Activated T-cell treated with anti-CD3 and anti-CD28 coated beads, Interleukin-2, amount 50 U/mL, for 24 hours (primary cell): Measurements from ENCODE around the gene PEMT.

ENCODE experiments used
- DNase-seq: peaks from one replicate; pipeline ENCODE4 v3.0.0-alpha.2; 2020
- H3K27ac Mint-ChIP-seq: 2 replicates; pipeline ENCODE4 v1.8.0; 2020; ENCODE audit warnings: mild to moderate bottlenecking, mixed read lengths
- H3K27me3 Mint-ChIP-seq: 2 replicates; pipeline ENCODE4 v1.8.0; 2020; ENCODE audit warnings: mixed read lengths
- H3K36me3 Mint-ChIP-seq: 2 replicates; pipeline ENCODE4 v1.8.0; 2020; ENCODE audit warnings: low read depth, mixed read lengths
- H3K4me1 Mint-ChIP-seq: 2 replicates; pipeline ENCODE4 v1.8.0; 2020; ENCODE audit warnings: low read depth, mixed read lengths
- H3K4me3 Mint-ChIP-seq: 2 replicates; pipeline ENCODE4 v1.8.0; 2020; ENCODE audit warnings: mild to moderate bottlenecking, moderate library complexity, mixed read lengths
- H3K9me3 Mint-ChIP-seq: 2 replicates; pipeline ENCODE4 v1.8.0; 2020; ENCODE audit warnings: mixed read lengths

The PEMT gene

GRCh38 chr17:17621254-17621653, 29.7 kb upstream of the PEMT start:
- no peak for DNase-seq
- Mint-ChIP-seq H3K27me3 (no peaks in the 10 kb centered on the region), H3K27ac (no peak overlapping the region), H3K9me3 (no peaks in the 10 kb centered on the region), H3K4me1 (no peaks in the 10 kb centered on the region), H3K36me3 (no peaks in the 10 kb centered on the region), H3K4me3 (no peak overlapping the region)

- Mint-ChIP-seq H3K4me3 (no peak overlapping the region), H3K27me3 (no peaks in the 10 kb centered on the region)
- no peak for DNase-seq
These were observed 22.2 kb upstream of the PEMT start for GRCh38 chr17:17613708-17614114.

GRCh38 chr17:17612085-17613022, 20.8 kb upstream of the PEMT start:
- no peak for DNase-seq
- H3K4me1 Mint-ChIP-seq, result no peaks in the 10 kb centered on the region
- peaks cover 2% of the 10 kb centered on the region for H3K9me3 Mint-ChIP-seq
- no peak overlapping the region for H3K4me3 Mint-ChIP-seq
- no peak overlapping the region for H3K27ac Mint-ChIP-seq
- no peaks in the 10 kb centered on the region for H3K27me3 Mint-ChIP-seq
- no peaks in the 10 kb centered on the region for H3K36me3 Mint-ChIP-seq

More at GRCh38 chr17:17613708-17614114, 22.2 kb upstream of the PEMT start:
- no peaks in the 10 kb centered on the region for H3K4me1 Mint-ChIP-seq
- no peak overlapping the region for H3K27ac Mint-ChIP-seq
- no peaks in the 10 kb centered on the region for H3K36me3 Mint-ChIP-seq
- H3K9me3 Mint-ChIP-seq, result peaks cover 2% of the 10 kb centered on the region

GRCh38 chr17:17609121-17609520, 17.6 kb upstream of the PEMT start:
- Mint-ChIP-seq H3K36me3 (no peaks in the 10 kb centered on the region), H3K4me1 (no peaks in the 10 kb centered on the region), H3K9me3 (peaks cover 2% of the 10 kb centered on the region), H3K27ac (no peak overlapping the region), H3K27me3 (no peaks in the 10 kb centered on the region), H3K4me3 (no peak overlapping the region)
- no peak for DNase-seq

- Mint-ChIP-seq H3K4me3 (no peak overlapping the region), H3K27ac (no peak overlapping the region), H3K4me1 (no peaks in the 10 kb centered on the region), H3K9me3 (no peaks in the 10 kb centered on the region), H3K27me3 (no peaks in the 10 kb centered on the region), H3K36me3 (no peaks in the 10 kb centered on the region)
- no peak for DNase-seq
These were observed 15.0 kb upstream of the PEMT start for GRCh38 chr17:17606416-17607000.

GRCh38 chr17:17605729-17606088, 14.2 kb upstream of the PEMT start:
- Mint-ChIP-seq H3K36me3 (no peaks in the 10 kb centered on the region), H3K27me3 (no peaks in the 10 kb centered on the region), H3K4me3 (no peak overlapping the region), H3K4me1 (no peaks in the 10 kb centered on the region), H3K9me3 (no peaks in the 10 kb centered on the region), H3K27ac (no peak overlapping the region)
- DNase-seq, result no peak

- H3K4me1 Mint-ChIP-seq, result no peaks in the 10 kb centered on the region
- no peak overlapping the region for H3K4me3 Mint-ChIP-seq
- H3K36me3 Mint-ChIP-seq, result no peaks in the 10 kb centered on the region
- no peak for DNase-seq
- H3K9me3 Mint-ChIP-seq, result no peaks in the 10 kb centered on the region
- H3K27ac Mint-ChIP-seq, result no peak overlapping the region
- no peaks in the 10 kb centered on the region for H3K27me3 Mint-ChIP-seq
These were observed 13.7 kb upstream of the PEMT start for GRCh38 chr17:17605083-17605728.

- H3K27me3 Mint-ChIP-seq, result no peaks in the 10 kb centered on the region
- no peak overlapping the region for H3K27ac Mint-ChIP-seq
- H3K9me3 Mint-ChIP-seq, result no peaks in the 10 kb centered on the region
- no peak overlapping the region for H3K4me3 Mint-ChIP-seq
- H3K36me3 Mint-ChIP-seq, result no peaks in the 10 kb centered on the region
- no peak for DNase-seq
- H3K4me1 Mint-ChIP-seq, result no peaks in the 10 kb centered on the region
These were observed 12.4 kb upstream of the PEMT start for GRCh38 chr17:17603895-17604225.

- no peak overlapping the region for H3K4me3 Mint-ChIP-seq
- no peaks in the 10 kb centered on the region for H3K36me3 Mint-ChIP-seq
- no peak for DNase-seq
- H3K27ac Mint-ChIP-seq, result no peak overlapping the region
- no peaks in the 10 kb centered on the region for H3K9me3 Mint-ChIP-seq
- H3K4me1 Mint-ChIP-seq, result no peaks in the 10 kb centered on the region
- H3K27me3 Mint-ChIP-seq, result no peaks in the 10 kb centered on the region
These were observed 11.8 kb upstream of the PEMT start for GRCh38 chr17:17603178-17603894.

GRCh38 chr17:17599965-17600364, 8.5 kb upstream of the PEMT start:
- Mint-ChIP-seq H3K4me3 (no peak overlapping the region), H3K4me1 (no peaks in the 10 kb centered on the region)

GRCh38 chr17:17598003-17598402, 6.5 kb upstream of the PEMT start:
- H3K27ac Mint-ChIP-seq, result no peak overlapping the region
- no peaks in the 10 kb centered on the region for H3K36me3 Mint-ChIP-seq
- peaks cover 6% of the 10 kb centered on the region for H3K4me1 Mint-ChIP-seq
- no peaks in the 10 kb centered on the region for H3K9me3 Mint-ChIP-seq
- no peaks in the 10 kb centered on the region for H3K27me3 Mint-ChIP-seq
- H3K4me3 Mint-ChIP-seq, result no peak overlapping the region
- DNase-seq, result no peak

More at GRCh38 chr17:17599965-17600364, 8.5 kb upstream of the PEMT start:
- Mint-ChIP-seq H3K9me3 (no peaks in the 10 kb centered on the region), H3K36me3 (no peaks in the 10 kb centered on the region), H3K27ac (no peak overlapping the region), H3K27me3 (no peaks in the 10 kb centered on the region)
- no peak for DNase-seq

- Mint-ChIP-seq H3K9me3 (no peaks in the 10 kb centered on the region), H3K27me3 (no peaks in the 10 kb centered on the region), H3K4me1 (peaks cover 17% of the 10 kb centered on the region), H3K4me3 (no peak overlapping the region), H3K27ac (no peak overlapping the region), H3K36me3 (peaks cover 11% of the 10 kb centered on the region)
- no peak for DNase-seq
These were observed 4.2 kb upstream of the PEMT start for GRCh38 chr17:17595755-17596154.

GRCh38 chr17:17593222-17593620, 1.7 kb upstream of the PEMT start:
- peaks cover 26% of the 10 kb centered on the region for H3K4me1 Mint-ChIP-seq
- peaks cover 11% of the 10 kb centered on the region for H3K36me3 Mint-ChIP-seq
- no peaks in the 10 kb centered on the region for H3K9me3 Mint-ChIP-seq
- no peaks in the 10 kb centered on the region for H3K27me3 Mint-ChIP-seq
- H3K4me3 Mint-ChIP-seq, result peak overlapping the region; percentile 91
- no peak for DNase-seq
- peak overlapping the region; percentile 95 for H3K27ac Mint-ChIP-seq

GRCh38 chr17:17590883-17591354, 589 bp downstream of the PEMT start:
- Mint-ChIP-seq H3K4me1 (peaks cover 31% of the 10 kb centered on the region), H3K36me3 (peaks cover 11% of the 10 kb centered on the region), H3K27me3 (no peaks in the 10 kb centered on the region), H3K9me3 (no peaks in the 10 kb centered on the region), H3K4me3 (peak overlapping the region; percentile 91), H3K27ac (peak overlapping the region; percentile 95)
- DNase-seq, result no peak
